Sigmoid colon (tissue), 4 donors: ENCODE measurements around the gene C5orf34.

Experiments
- CTCF ChIP-seq, 4 experiments: fragments of 450-650 bp in 3 of 4; fragments of 200-600 bp in 1 of 4; IDR thresholded peaks; one replicate each; pipeline ENCODE4 v1.5.1; 2016 to 2019; ENCODE audit warnings: antibody characterized with exemption in 4 of 4, mild to moderate bottlenecking in 3 of 4, moderate library complexity in 2 of 4
- EP300 ChIP-seq, 4 donors: sonication (generic); formaldehyde crosslinking; IDR thresholded peaks; one replicate each; pipeline ENCODE4 v1.6.1; 2017; ENCODE audit warnings: antibody characterized with exemption in 4 of 4
- POLR2A ChIP-seq, 2 donors: fragments of 450-650 bp; IDR thresholded peaks; one replicate each; pipeline ENCODE4 v1.6.1; 2016; ENCODE audit warnings: antibody characterized with exemption in 2 of 2, mild to moderate bottlenecking in 2 of 2, moderate library complexity in 2 of 2

GRCh38 chr5:43437062-43437660 is 77.8 kb downstream of the C5orf34 start:
- TF ChIP-seq EP300 (IDR thresholded peaks at IDR 0.05) (no peak), CTCF (IDR thresholded peaks at IDR 0.05) (no peak), POLR2A (IDR thresholded peaks at IDR 0.05) (no peak)
